GM23338 (cell line): ENCODE measurements around the gene GRAMD1B. TPM values are rescaled to one million over a fixed set of nuclear protein-coding genes. Genes with fewer than 3 reads are reported as not detected.

Experiments used
- ATAC-seq: fragments of 200-7000 bp; cut with Tn5 transposase; 3 replicates; pipeline ENCODE4 v1.9.1; 2020
- DNase-seq: peaks from one replicate; pipeline ENCODE4 v3.0.0-alpha.2; 2015; ENCODE audit warnings: low spot score
- H2AFZ ChIP-seq: fragments of 200-600 bp; sonication (generic); 2 replicates; pipeline ENCODE4 v1.8.0; 2016; ENCODE audit warnings: antibody characterized with exemption, mild to moderate bottlenecking, moderate library complexity
- H3F3A ChIP-seq: fragments of 200-600 bp; sonication (generic); replicated peaks from 2 replicates; pipeline ENCODE4 v1.8.0; 2017; ENCODE audit warnings: antibody characterized with exemption, mixed run types, low read depth
- H3K27ac ChIP-seq: fragments of 200-600 bp; sonication (generic); 2 replicates; pipeline ENCODE4 v1.6.1; 2016; ENCODE audit warnings: low read depth
- H3K27me3 ChIP-seq: fragments of 200-600 bp; sonication (generic); 2 replicates; pipeline ENCODE4 v1.8.0; 2016; ENCODE audit warnings: mild to moderate bottlenecking, mixed run types, moderate library complexity; ENCODE audit not compliant: insufficient read depth
- H3K36me3 ChIP-seq: fragments of 200-600 bp; sonication (generic); 2 replicates; pipeline ENCODE4 v1.8.0; 2016; ENCODE audit warnings: mild to moderate bottlenecking; ENCODE audit not compliant: insufficient read depth
- H3K4me1 ChIP-seq: fragments of 200-600 bp; sonication (generic); 2 replicates; pipeline ENCODE4 v1.8.0; 2016; ENCODE audit warnings: mild to moderate bottlenecking, moderate library complexity; ENCODE audit not compliant: insufficient read depth
- H3K4me2 ChIP-seq: fragments of 200-600 bp; sonication (generic); 2 replicates; pipeline ENCODE4 v1.7.1; 2017; ENCODE audit warnings: mixed run types
- H3K4me3 ChIP-seq: fragments of 200-600 bp; sonication (generic); 2 replicates; pipeline ENCODE4 v1.6.1; 2016; ENCODE audit warnings: mixed run types
- H3K79me2 ChIP-seq: fragments of 200-600 bp; sonication (generic); replicated peaks from 2 replicates; pipeline ENCODE4 v1.8.0; 2017; ENCODE audit warnings: mild to moderate bottlenecking; ENCODE audit not compliant: insufficient read depth
- H3K9me2 ChIP-seq: fragments of 200-600 bp; sonication (generic); 2 replicates; pipeline ENCODE4 v1.8.0; 2017; ENCODE audit not compliant: insufficient read depth
- H4K20me1 ChIP-seq: fragments of 200-600 bp; sonication (generic); replicated peaks from 2 replicates; pipeline ENCODE4 v1.8.0; 2017; ENCODE audit warnings: mild to moderate bottlenecking; ENCODE audit not compliant: insufficient read depth
- H3K27ac Mint-ChIP-seq: 2 replicates; pipeline ENCODE4 v1.8.0; 2020; ENCODE audit warnings: inconsistent platforms, mild to moderate bottlenecking, moderate library complexity, mixed read lengths
- H3K27me3 Mint-ChIP-seq: 3 replicates; pipeline ENCODE4 v1.8.0; 2022; ENCODE audit warnings: low read depth, mild to moderate bottlenecking, moderate library complexity, mixed read lengths, inconsistent platforms; ENCODE audit not compliant: insufficient read depth, poor library complexity
- H3K36me3 Mint-ChIP-seq: 3 replicates; pipeline ENCODE4 v1.8.0; 2021; ENCODE audit warnings: low read depth, mild to moderate bottlenecking, inconsistent platforms, moderate library complexity, mixed read lengths
- H3K4me1 Mint-ChIP-seq: 3 replicates; pipeline ENCODE4 v1.8.0; 2020; ENCODE audit warnings: mild to moderate bottlenecking, inconsistent platforms, mixed read lengths
- H3K4me3 Mint-ChIP-seq: 3 replicates; pipeline ENCODE4 v1.8.0; 2021; ENCODE audit warnings: moderate library complexity, mild to moderate bottlenecking, inconsistent platforms, mixed read lengths
- H3K9me3 Mint-ChIP-seq: 3 replicates; pipeline ENCODE4 v1.8.0; 2020; ENCODE audit warnings: moderate library complexity, mild to moderate bottlenecking, inconsistent platforms, mixed read lengths
- CREB1 ChIP-seq: fragments of 250-450 bp; sonication (Bioruptor Pico); IDR thresholded peaks from 2 replicates; pipeline ENCODE4 v1.5.0; 2020; ENCODE audit warnings: low read depth, mild to moderate bottlenecking, moderate library complexity
- ETS1 ChIP-seq: IDR thresholded peaks from 2 replicates; pipeline ENCODE4 v1.6.1; 2016; ENCODE audit warnings: antibody characterized with exemption
- EZH2phosphoT487 ChIP-seq: fragments of 200-600 bp; sonication (generic); IDR thresholded peaks from one replicate; pipeline ENCODE4 v1.8.1; 2018; ENCODE audit warnings: antibody characterized with exemption; ENCODE audit not compliant: unreplicated experiment
- JUNB ChIP-seq: IDR thresholded peaks from one replicate; pipeline ENCODE4 v1.6.1; 2016; ENCODE audit warnings: antibody characterized with exemption; ENCODE audit not compliant: unreplicated experiment
- POLR2AphosphoS5 ChIP-seq: IDR thresholded peaks from 2 replicates; pipeline ENCODE4 v1.6.1; 2016; ENCODE audit warnings: antibody characterized with exemption, low read depth
- STAT1 ChIP-seq: IDR thresholded peaks from one replicate; pipeline ENCODE4 v1.6.1; 2016; ENCODE audit warnings: antibody characterized with exemption; ENCODE audit not compliant: unreplicated experiment
- ZNF114 ChIP-seq: fragments of 250-450 bp; sonication (Bioruptor Pico); IDR thresholded peaks from 2 replicates; pipeline ENCODE4 v1.5.0; 2020; ENCODE audit warnings: mild to moderate bottlenecking, moderate library complexity
- ZNF331 ChIP-seq: fragments of 250-450 bp; sonication (Bioruptor Pico); IDR thresholded peaks from 2 replicates; pipeline ENCODE4 v1.5.0; 2020; ENCODE audit warnings: low read depth, mild to moderate bottlenecking, moderate library complexity
- polyA plus RNA-seq: library from polyadenylated mRNA; unstranded; fragments of >200 nt; fragmentation: Nextera tagmentation; extraction: Ambion mirVana; gene quantifications from 2 replicates; pipeline ENCODE4 v1.2.1, GENCODE V29; 2016
- total RNA-seq: library from RNA; depleted of rRNA; stranded (reverse); fragments of >200 nt; shearing (Covaris generic); gene quantifications from 2 replicates; pipeline ENCODE4 v1.2.3, GENCODE V29; 2014
- TF ChIP-seq, protein P1 (sequence below), 2 experiments: fragments of 200-600 bp in 1 of 2; sonication (generic) in 1 of 2; conservative IDR thresholded peaks; 2 replicates each; pipeline versions ENCODE4 v1.5.1 to v1.6.1; 2016 to 2017; ENCODE audit warnings: antibody characterized with exemption in 2 of 2, low read depth in 2 of 2, mild to moderate bottlenecking in 2 of 2, moderate library complexity in 1 of 2
- TF ChIP-seq, protein P2 (sequence below): fragments of 250-450 bp; sonication (Bioruptor Pico); IDR thresholded peaks from 2 replicates; pipeline ENCODE4 v1.5.0; 2020; ENCODE audit warnings: mild to moderate bottlenecking, moderate library complexity
- TF ChIP-seq, protein P3 (sequence below): IDR thresholded peaks from one replicate; pipeline ENCODE4 v1.6.1; 2018; ENCODE audit warnings: antibody characterized with exemption; ENCODE audit not compliant: unreplicated experiment

Gene GRAMD1B
- total and polyA plus RNA-seq, 2 experiments from 2014 or later: 3.7 to 24.3 TPM

GRCh38 chr11:123427405-123427804 lies 2.7 kb upstream of the GRAMD1B start (continued):
- TF ChIP-seq, protein P1, sequence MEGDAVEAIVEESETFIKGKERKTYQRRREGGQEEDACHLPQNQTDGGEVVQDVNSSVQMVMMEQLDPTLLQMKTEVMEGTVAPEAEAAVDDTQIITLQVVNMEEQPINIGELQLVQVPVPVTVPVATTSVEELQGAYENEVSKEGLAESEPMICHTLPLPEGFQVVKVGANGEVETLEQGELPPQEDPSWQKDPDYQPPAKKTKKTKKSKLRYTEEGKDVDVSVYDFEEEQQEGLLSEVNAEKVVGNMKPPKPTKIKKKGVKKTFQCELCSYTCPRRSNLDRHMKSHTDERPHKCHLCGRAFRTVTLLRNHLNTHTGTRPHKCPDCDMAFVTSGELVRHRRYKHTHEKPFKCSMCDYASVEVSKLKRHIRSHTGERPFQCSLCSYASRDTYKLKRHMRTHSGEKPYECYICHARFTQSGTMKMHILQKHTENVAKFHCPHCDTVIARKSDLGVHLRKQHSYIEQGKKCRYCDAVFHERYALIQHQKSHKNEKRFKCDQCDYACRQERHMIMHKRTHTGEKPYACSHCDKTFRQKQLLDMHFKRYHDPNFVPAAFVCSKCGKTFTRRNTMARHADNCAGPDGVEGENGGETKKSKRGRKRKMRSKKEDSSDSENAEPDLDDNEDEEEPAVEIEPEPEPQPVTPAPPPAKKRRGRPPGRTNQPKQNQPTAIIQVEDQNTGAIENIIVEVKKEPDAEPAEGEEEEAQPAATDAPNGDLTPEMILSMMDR (conservative IDR thresholded peaks at IDR 0.05; ENCODE audit: low read depth in 2 of 2): no peak
- TF ChIP-seq, protein P2, sequence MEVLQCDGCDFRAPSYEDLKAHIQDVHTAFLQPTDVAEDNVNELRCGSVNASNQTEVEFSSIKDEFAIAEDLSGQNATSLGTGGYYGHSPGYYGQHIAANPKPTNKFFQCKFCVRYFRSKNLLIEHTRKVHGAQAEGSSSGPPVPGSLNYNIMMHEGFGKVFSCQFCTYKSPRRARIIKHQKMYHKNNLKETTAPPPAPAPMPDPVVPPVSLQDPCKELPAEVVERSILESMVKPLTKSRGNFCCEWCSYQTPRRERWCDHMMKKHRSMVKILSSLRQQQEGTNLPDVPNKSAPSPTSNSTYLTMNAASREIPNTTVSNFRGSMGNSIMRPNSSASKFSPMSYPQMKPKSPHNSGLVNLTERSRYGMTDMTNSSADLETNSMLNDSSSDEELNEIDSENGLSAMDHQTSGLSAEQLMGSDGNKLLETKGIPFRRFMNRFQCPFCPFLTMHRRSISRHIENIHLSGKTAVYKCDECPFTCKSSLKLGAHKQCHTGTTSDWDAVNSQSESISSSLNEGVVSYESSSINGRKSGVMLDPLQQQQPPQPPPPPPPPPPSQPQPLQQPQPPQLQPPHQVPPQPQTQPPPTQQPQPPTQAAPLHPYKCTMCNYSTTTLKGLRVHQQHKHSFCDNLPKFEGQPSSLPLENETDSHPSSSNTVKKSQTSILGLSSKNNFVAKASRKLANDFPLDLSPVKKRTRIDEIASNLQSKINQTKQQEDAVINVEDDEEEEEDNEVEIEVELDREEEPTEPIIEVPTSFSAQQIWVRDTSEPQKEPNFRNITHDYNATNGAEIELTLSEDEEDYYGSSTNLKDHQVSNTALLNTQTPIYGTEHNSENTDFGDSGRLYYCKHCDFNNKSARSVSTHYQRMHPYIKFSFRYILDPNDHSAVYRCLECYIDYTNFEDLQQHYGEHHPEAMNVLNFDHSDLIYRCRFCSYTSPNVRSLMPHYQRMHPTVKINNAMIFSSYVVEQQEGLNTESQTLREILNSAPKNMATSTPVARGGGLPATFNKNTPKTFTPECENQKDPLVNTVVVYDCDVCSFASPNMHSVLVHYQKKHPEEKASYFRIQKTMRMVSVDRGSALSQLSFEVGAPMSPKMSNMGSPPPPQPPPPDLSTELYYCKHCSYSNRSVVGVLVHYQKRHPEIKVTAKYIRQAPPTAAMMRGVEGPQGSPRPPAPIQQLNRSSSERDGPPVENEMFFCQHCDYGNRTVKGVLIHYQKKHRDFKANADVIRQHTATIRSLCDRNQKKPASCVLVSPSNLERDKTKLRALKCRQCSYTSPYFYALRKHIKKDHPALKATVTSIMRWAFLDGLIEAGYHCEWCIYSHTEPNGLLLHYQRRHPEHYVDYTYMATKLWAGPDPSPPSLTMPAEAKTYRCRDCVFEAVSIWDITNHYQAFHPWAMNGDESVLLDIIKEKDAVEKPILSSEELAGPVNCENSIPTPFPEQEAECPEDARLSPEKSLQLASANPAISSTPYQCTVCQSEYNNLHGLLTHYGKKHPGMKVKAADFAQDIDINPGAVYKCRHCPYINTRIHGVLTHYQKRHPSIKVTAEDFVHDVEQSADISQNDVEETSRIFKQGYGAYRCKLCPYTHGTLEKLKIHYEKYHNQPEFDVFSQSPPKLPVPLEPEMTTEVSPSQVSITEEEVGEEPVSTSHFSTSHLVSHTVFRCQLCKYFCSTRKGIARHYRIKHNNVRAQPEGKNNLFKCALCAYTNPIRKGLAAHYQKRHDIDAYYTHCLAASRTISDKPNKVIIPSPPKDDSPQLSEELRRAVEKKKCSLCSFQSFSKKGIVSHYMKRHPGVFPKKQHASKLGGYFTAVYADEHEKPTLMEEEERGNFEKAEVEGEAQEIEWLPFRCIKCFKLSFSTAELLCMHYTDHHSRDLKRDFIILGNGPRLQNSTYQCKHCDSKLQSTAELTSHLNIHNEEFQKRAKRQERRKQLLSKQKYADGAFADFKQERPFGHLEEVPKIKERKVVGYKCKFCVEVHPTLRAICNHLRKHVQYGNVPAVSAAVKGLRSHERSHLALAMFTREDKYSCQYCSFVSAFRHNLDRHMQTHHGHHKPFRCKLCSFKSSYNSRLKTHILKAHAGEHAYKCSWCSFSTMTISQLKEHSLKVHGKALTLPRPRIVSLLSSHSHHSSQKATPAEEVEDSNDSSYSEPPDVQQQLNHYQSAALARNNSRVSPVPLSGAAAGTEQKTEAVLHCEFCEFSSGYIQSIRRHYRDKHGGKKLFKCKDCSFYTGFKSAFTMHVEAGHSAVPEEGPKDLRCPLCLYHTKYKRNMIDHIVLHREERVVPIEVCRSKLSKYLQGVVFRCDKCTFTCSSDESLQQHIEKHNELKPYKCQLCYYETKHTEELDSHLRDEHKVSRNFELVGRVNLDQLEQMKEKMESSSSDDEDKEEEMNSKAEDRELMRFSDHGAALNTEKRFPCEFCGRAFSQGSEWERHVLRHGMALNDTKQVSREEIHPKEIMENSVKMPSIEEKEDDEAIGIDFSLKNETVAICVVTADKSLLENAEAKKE (CRISPR knock-in tag): no peak

DNA sequence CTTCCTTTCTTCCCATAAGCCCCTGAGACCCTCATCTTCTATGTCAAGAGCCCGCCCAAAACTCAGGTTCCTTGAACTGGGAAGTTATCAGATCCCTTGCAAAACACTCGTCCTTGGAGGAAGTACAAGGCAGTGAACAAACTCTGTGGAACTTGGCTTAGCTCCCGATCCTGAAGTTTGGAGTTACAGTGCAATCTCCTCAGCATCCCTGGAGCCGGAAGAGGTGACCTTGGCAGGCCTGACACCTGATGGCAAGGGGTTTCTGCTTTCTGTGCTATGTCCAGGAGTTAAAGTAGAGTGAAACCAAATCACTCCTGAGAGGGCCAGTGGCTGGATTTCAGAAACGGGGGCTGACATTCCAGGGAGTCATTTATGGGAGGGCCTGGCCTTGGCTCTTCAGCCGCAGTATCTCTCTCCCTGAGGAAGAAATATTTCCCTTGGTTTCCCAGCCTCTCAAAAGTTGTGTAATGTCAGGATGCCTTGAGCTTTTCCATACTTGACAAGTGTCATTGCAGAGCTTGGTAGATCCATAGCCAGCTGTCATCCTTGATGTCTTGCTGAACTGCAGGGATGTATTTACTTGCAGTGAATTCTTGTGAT lies 1.9 kb upstream of the GRAMD1B start:
- 0 out of 2 replicates have a peak, but pooled peaks cover 6% of the 10 kb centered on the region for H3F3A ChIP-seq
- no peak overlapping the region for H3K27ac Mint-ChIP-seq
- peaks cover 35% of the 10 kb centered on the region for H3K27me3 ChIP-seq
- H3K4me1 ChIP-seq: peaks cover 31% of the 10 kb centered on the region
- DNase-seq (no peak), ATAC-seq (no peak)
- no peak overlapping the region for H3K27ac ChIP-seq
- H3K4me3 ChIP-seq: no peak overlapping the region
- no peak overlapping the region for H3K4me3 Mint-ChIP-seq
- no peak overlapping the region for H3K4me2 ChIP-seq
- no peaks in the 10 kb centered on the region; the same call in 1 of the 2 replicates for H4K20me1 ChIP-seq
- H3K4me1 Mint-ChIP-seq: peaks cover 38% of the 10 kb centered on the region
- H2AFZ ChIP-seq: no peak overlapping the region
- no peaks in the 10 kb centered on the region for H3K9me2 ChIP-seq
- H3K79me2 ChIP-seq: peaks cover 15% of the 10 kb centered on the region
- H3K27me3 Mint-ChIP-seq: peaks cover 14% of the 10 kb centered on the region
- H3K36me3 Mint-ChIP-seq: no peaks in the 10 kb centered on the region
- no peaks in the 10 kb centered on the region; the same call in 1 of the 2 replicates for H3K36me3 ChIP-seq
- no peaks in the 10 kb centered on the region; the same call in 2 of the 3 replicates for H3K9me3 Mint-ChIP-seq
- no peak for TF ChIP-seq POLR2AphosphoS5
- TF ChIP-seq ETS1: no peak
- no peak for TF ChIP-seq ZNF331 (CRISPR knock-in tag)
- no peak for TF ChIP-seq CREB1 (CRISPR knock-in tag)
- TF ChIP-seq, protein P3, sequence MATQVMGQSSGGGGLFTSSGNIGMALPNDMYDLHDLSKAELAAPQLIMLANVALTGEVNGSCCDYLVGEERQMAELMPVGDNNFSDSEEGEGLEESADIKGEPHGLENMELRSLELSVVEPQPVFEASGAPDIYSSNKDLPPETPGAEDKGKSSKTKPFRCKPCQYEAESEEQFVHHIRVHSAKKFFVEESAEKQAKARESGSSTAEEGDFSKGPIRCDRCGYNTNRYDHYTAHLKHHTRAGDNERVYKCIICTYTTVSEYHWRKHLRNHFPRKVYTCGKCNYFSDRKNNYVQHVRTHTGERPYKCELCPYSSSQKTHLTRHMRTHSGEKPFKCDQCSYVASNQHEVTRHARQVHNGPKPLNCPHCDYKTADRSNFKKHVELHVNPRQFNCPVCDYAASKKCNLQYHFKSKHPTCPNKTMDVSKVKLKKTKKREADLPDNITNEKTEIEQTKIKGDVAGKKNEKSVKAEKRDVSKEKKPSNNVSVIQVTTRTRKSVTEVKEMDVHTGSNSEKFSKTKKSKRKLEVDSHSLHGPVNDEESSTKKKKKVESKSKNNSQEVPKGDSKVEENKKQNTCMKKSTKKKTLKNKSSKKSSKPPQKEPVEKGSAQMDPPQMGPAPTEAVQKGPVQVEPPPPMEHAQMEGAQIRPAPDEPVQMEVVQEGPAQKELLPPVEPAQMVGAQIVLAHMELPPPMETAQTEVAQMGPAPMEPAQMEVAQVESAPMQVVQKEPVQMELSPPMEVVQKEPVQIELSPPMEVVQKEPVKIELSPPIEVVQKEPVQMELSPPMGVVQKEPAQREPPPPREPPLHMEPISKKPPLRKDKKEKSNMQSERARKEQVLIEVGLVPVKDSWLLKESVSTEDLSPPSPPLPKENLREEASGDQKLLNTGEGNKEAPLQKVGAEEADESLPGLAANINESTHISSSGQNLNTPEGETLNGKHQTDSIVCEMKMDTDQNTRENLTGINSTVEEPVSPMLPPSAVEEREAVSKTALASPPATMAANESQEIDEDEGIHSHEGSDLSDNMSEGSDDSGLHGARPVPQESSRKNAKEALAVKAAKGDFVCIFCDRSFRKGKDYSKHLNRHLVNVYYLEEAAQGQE: no peak
- no peak for TF ChIP-seq EZH2phosphoT487
- TF ChIP-seq STAT1: no peak
- TF ChIP-seq ZNF114 (CRISPR knock-in tag): no peak
- no peak for TF ChIP-seq JUNB
